MM.1S (cell line): ENCODE data around the gene NAMPT.

Experiments used
- CTCF ChIP-seq: fragments of 300-600 bp; sonication (generic); IDR thresholded peaks from 2 replicates; pipeline ENCODE4 v1.5.1; 2016; ENCODE audit warnings: antibody characterized with exemption, low read length, mixed read lengths
- EZH2 ChIP-seq: fragments of 300-600 bp; sonication (generic); optimal IDR thresholded peaks from 2 replicates; pipeline ENCODE3; 2017; ENCODE audit warnings: low read depth, mild to moderate bottlenecking, antibody characterized with exemption, low read length, mixed read lengths
- EZH2phosphoT487 ChIP-seq: fragments of 300-600 bp; sonication (generic); IDR thresholded peaks from 2 replicates; pipeline ENCODE4 v1.6.1; 2018; ENCODE audit warnings: antibody characterized with exemption, low read length

DNA sequence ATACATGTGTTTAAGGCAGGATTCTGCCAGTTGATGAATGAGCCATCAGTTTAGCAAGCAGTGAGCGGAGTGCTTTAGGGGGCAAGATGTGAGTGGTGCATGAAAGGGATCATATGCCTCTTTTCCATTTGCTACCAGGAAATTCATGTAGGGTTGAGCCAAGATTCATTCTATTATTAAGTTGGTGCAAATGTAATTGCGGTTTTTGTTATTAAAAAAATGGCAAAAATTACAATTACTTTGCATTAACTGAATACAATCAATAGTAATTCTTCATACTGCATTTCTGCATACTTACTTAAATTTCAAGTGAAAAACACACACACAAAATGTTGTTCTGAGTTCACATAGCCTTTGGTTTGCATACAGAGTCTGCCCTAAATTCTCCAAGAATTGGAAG is 30.1 kb upstream of the NAMPT start:
- no peak for TF ChIP-seq CTCF
- TF ChIP-seq EZH2 = no peak
- no peak for TF ChIP-seq EZH2phosphoT487
